AG09319 (cell line): Measurements from ENCODE around the gene STAB2.

Source experiments
- DNase-seq: peaks from one replicate; pipeline ENCODE4 v3.0.0-alpha.2; 2010; ENCODE audit warnings: low read depth; ENCODE audit errors: extremely low read depth
- TF ChIP-seq, protein P1 (sequence below): IDR thresholded peaks from 2 replicates; pipeline ENCODE4 v1.5.1; 2011; ENCODE audit warnings: low read depth, mild to moderate bottlenecking, inconsistent platforms, low read length, moderate library complexity

The STAB2 gene

DNA sequence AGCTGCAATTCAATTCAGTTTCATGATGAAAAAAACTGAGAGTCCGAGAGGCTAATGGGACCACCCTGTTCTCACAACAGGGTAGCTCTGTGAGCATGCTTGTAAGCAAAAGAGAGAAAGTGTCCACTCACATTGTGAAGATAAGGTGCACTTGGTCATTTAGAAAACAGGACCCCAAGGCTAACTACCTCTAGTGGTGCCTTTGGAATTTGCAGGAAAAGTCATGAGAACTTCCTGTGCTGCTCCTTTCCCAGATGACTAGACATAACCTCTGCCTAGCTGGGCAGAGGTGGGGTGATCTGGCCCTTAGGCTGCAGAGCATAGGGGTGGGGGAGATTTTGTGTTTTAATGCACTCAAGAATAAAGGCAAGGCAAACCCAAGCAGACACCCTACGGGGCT is 118.9 kb downstream of the STAB2 start:
- TF ChIP-seq, protein P1, sequence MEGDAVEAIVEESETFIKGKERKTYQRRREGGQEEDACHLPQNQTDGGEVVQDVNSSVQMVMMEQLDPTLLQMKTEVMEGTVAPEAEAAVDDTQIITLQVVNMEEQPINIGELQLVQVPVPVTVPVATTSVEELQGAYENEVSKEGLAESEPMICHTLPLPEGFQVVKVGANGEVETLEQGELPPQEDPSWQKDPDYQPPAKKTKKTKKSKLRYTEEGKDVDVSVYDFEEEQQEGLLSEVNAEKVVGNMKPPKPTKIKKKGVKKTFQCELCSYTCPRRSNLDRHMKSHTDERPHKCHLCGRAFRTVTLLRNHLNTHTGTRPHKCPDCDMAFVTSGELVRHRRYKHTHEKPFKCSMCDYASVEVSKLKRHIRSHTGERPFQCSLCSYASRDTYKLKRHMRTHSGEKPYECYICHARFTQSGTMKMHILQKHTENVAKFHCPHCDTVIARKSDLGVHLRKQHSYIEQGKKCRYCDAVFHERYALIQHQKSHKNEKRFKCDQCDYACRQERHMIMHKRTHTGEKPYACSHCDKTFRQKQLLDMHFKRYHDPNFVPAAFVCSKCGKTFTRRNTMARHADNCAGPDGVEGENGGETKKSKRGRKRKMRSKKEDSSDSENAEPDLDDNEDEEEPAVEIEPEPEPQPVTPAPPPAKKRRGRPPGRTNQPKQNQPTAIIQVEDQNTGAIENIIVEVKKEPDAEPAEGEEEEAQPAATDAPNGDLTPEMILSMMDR, result no peak
- DNase-seq, result no peak

DNA sequence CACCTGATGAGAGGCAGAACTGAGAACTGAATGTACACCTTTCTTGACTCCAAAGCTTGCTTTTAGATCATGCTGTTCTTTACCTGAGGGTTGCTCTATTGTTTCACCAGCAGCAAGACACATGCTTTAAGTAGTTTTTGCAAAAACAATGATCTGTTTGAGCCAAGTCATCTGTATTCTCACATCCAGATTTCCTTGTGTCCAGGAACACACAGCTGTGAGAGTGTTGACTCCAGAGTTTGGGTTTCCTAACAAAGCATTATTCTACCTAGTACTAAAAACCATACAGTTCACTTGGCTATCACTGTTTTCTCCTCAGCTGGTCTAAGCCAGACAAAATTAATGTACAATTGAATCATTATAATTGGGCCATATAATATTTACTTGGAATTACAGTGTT is 120.4 kb downstream of the STAB2 start:
- DNase-seq, result no peak
- TF ChIP-seq, protein P1, result no peak

DNA sequence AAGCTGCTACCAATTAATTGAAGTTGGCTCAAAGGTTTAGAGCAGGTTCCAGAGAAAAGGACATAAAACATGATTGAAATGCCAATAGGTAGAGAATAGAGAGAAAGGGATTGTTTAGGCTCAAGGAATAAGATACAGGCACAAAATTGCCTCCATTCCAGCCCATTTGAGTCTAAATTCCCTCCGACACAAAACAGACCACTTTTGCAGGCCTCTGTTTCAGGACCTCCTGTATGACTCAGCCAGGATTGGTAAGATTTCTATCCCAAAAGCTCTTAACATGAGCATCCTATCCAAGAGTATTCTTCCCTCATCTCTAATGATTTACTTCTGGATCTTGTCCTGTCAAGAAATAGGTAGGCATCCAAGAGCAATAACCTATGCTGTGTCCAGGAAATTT is 123.5 kb downstream of the STAB2 start:
- DNase-seq, result no peak
- TF ChIP-seq, protein P1, result no peak

DNA sequence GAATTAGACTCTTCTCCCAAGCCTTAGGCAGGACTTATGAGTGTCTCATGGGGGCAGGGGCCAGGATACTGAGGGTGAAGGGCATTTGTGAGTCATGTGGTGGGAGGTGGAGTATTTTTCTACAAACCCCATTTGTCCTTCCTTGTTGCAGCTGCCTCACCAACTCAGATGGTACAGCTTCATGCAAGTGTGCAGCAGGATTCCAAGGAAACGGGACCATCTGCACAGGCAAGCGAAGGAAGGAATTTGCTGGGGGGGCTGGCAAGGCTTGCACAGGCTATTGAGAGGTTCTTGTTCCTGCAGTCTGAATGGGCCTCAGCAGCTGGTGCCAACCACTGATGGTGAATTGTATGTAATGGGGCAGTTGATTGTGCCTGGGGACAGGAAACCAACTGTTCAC is 125.1 kb downstream of the STAB2 start:
- TF ChIP-seq, protein P1, result no peak
- DNase-seq, result no peak

DNA sequence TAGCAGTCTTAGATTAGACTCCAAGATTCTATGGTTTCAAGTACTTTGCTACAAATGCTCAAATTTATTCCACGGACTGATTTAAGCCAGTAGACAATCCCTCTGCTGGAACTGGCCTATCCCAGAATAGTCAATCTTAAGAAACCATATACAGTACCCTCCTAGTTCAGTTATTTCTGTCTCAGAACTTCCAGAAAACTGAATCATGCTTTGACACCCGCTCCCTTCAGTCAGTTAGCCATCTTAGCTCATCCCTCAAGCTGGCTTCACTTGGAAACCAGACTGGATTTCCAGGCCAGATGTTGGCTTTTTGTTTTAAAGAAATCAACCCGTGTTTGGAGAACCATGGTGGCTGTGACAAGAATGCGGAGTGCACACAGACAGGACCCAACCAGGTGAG is 128.4 kb downstream of the STAB2 start:
- no peak for DNase-seq
- TF ChIP-seq, protein P1, result no peak

DNA sequence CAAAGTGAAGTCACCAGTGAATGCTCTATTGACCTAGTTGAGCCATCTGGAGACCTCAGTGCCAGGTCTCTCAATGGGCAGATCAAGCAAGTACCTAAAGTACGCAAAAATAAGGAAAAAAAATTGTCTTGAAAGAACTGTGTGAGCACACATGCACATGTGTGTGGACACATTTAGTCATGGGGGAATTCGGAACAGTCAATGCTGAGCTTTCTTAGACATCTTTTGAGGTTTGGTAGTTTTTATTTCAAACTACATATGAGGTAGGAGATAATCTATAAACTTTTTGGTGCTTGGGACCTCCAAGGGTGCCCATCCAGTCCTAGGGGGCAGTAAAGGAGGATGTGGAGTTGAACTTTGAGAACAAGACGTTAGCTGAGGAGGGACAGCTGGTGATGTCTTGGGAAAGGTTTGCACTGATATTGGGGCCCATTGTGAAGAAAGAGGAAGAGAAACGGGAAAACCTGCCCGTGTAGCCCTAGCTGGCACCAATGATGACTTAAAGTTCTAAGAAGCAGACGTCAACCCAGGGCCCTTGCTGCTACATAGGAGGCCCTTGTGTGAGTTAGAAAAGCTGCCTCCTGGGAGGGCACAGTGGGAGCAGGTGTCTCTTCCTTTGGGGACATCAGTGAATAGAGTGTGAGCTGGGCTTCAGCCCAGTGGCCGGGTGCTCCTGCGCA is 129.6 kb downstream of the STAB2 start:
- TF ChIP-seq, protein P1, result no peak
- DNase-seq, result no peak

DNA sequence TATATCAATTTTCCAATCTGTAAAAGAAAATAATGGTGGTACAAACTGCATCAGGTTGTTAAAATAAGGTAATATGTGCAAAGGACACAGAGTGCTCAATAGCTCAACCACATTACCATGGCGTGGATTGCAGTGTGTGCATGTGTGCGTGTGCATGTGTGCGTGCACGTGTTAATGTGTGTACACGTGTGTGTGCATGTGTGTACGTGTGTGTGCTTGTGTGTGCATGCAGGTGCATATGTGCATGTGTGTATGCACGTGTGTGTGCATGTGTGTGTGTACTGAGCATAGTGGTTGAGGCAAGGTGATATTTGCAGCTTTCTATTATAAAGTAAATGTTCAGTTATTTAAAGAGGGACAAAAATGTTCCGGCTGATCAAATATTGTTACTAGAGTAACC is 138.3 kb downstream of the STAB2 start:
- no peak for DNase-seq
- TF ChIP-seq, protein P1, result no peak
